ENCODE measurements around the gene CDK4.

CDK4 gene

DNA sequence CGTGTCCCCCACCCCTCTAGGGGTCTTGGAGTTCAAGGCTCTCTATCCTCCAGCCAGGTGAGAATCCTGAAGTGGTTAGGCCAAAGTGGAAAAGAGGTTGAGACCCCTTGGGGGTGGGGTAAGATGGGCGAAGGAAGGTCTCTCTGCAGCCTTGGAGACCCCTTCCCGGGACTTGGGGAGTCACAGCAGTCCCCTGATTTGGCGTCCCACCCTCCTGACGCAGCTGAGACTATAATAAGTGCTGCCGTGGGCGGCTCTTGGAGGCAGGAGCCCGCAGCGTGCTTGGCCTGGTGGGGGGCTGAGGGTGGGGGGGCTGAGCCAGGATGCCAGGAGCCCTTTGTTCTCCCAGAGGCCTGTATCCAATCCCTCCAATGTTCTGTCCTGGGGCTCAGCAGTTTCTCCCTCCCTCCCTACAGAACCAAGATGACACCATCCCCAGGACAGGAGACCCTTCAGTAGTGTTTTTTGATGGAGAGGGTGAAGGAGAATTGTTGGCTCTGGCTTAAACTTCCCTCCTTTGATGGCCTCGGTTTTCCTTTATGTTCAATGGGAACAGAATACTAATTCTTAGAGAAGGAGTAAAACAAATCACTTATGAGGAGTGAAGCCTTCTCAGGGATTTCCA lies 12.1 kb downstream of the CDK4 start:
- DNase-seq (ENCODE audit: low read depth, low spot score), result no peak

DNA sequence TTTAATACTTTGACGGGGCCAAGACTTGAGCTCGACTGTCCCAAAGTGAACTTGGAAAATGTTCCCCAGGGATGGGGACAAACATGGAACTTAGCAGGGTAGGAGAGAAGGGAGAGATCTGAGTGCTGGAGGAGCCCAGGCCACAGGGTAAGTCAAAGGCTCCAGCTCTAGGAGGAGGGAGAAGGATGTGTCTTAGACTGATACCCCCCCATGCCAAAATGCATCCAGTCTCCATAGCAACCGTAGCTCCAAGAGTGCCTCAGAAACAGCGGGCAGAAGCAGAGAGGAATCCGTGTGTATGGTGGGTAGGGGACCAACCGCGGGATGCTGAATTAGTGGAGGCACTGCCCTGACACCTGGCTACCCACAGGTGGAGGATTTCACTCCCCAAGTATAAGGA lies 12.7 kb downstream of the CDK4 start:
- no peak for DNase-seq (ENCODE audit: low read depth, low spot score)

DNA sequence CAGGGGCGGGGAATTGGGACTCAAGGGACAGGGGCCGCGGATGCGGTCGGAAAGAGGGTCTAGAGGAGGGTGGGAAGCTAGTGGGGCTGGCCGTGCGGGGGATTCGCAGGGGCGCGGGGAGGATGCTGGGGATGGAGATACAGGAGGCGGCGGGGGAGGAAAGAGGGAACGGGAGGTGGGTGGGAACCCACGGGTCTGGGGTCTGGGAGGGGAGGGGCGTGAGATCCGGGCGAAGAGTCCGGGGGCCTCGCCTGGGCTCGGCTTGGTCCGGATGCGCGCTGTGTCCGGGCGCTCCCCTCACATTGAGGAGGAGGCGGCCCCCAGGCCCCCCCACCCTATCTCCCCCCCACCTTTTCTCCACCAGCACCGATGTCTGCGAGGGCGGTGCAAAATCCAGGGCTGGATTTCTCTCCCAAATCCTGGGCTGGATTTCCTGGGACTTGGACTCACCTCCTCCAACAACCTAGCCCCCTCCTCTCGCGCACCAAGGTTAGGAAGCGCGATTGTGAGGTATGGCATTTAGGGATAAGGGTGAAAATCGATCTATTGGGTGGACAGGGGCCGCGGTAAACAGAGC lies 13.4 kb downstream of the CDK4 start, which contains the start of gene AGAP2:
Gene AGAP2, minus strand, starts transcription at position 82 of the 577 bp plus-strand sequence. CDS start 496 bp downstream, outside the sequence.
- DNase-seq (ENCODE audit: low read depth, low spot score), result no peak

DNA sequence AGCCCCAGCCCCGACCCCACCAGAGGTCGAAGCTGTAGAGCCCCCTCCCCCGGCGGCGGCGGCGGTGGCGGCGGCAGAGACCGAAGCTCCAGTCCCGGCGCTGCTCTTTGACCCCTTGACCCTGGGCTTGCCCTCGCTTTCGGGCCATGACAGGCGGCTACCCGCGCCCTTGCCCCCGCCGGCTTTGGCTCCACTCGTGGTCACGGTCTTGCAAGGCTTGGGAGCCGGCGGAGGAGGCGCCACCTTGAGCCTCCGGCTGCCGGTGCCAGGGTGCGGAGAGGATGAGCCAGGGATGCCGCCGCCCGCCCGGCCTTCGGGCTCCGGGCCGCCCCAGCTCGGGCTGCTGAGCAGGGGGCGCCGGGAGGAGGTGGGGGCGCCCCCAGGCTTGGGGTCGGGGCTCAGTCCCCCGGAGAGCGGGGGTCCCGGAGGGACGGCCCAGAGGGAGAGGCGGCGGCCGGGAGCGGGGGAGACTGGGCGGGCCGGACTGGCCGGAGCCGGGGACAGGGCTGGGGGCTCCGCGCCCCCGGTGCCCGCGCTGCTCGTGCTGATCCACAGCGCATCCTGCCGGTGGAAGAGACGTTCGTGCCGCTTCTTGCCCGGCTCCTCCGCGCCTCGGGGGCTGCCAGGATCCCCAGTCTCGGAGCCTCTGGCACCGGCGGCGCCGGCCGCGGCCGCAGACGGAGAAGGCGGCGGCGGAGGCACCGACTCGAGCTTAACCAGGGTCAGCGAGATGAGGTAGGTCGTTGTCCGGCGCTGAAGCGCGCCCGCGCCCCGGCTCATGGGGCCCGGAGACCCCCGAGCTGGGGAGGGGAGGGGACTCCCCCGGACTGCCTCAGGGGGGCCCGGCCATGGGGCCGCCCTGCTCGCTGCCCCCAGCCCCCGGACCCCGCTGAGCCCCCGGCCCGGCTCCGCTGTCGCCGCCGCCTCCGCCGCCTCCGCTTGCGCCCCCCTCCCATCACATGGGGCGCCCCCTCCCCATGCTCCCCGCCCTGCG lies 14.3 kb downstream of the CDK4 start:
- no peak for DNase-seq (ENCODE audit: low read depth, low spot score)

DNA sequence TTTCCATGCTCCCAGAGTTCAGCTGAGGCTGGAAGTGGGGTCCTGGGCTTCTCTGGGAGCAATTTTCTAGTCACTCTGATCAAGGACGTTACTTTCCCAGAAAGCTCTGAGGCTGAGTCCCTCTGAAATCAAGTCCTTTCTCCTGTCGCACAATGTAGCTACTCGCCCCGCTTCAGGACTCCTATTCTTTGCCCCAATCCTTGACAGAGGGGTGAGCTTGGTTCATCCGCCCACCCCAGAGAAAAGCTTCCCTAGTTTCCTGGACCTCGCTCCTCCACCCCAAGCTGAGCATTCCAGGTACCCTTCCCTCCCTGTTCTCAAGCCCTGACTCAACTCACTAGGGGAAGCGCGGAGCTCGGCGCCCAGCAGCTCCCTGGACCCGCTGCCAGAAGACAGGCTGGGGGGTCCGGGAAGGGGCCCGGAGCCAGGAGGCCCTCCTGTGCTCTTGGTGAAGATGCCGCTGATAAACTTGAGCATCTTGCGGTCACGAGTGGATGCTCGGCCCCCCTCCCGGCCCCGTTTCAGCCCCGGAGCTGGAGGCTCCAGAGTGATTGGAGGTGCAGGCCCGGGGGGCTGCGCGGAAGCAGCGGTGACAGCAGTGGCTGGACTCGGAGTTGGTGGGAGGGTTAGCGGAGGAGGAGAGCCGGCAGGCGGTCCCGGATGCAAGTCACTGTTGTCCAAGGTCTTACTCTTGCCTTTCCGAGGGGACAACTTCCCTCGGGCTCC lies 15.2 kb downstream of the CDK4 start:
- DNase-seq (ENCODE audit: low read depth, low spot score), result no peak

DNA sequence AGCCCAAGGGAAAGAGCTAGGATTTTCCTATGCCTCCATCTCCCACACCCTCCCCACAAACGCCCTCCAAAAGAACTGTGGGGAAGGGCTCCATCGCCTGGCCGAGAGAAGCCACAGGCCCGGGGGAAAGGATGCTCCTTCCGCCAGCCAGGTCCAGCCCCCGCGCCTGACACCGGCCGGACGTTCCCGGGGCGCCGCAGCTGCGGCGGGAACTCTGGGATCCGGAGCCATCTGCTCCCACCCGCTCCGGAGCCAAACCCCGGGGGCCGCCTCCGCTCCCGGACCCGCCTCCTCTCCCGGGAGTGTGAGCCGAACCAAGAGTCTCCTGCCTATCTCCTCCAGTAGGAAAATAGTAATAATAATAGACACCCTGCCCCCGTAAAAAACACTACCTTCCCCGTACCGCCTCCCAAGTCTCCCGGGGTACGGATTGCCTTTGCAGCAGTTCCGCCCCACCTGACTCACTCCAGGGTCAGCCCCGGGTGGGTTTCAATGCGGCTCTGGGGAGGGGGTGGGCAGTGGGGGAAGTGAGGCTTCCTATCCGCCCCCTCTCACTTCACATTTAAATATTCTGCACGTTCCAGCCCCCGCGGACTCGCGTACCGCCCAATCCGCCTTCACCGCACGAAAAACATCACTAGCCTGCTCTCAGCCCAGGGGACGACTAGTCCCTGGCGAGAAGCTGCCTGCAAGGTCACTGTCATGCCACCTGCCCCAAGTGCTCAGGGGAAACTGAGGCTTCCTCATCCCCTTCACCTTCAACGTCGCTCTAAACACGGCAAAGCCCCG lies 16.0 kb downstream of the CDK4 start:
- no peak for DNase-seq (ENCODE audit: low read depth, low spot score)

DNA sequence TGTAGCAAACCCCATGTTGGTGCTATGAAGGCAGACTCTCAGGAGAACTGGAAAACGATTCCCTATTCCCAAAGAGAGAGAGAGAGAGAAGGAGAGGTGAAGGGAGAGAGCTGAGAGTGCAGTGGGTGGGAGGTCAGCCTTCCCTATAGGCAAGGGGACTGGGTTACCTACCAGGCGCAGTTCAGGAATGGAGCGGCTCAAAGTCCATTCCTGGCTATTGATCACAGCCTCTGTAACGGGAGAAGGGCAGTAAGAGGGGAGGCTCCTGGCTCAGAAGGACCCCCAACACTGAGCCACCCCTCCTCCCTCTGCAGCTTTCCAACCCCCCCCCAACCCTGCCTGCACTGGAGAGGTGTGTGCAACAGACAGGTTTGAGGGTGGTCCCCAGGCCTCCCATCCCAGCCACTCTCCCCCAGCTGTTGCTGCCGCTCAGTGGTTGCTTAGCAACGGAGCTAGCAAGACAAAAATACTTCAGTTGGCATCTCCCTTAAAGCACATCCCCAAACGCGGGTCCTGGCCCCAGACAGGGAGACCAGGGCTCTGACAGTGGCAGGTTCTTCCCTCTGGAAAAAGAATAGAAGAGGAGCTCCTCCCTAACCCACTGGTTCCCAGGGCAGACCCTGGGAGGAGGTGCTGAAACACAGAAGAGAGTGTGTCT lies 16.8 kb downstream of the CDK4 start:
- DNase-seq (ENCODE audit: low read depth, low spot score), result no peak

DNA sequence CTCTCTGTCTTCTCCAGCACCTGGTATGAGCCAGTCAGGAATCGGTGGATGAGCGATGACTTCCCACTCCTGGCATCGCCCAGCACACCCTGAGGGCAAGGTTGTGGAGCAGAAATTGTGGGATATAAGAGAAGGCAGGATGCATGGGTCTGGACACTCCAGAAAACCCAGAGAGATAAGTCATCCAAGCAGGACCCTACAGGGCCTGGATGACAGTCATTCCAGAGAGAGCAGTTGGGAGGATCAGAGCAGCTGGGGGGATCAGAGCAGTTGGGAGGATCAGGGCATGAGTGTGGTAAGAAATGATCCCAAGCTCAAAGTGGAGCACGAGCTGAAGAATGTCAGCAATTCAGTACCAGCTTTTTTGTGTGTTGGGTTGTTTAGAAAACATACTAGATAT lies 17.5 kb downstream of the CDK4 start:
- DNase-seq (ENCODE audit: low read depth, low spot score), result no peak

DNA sequence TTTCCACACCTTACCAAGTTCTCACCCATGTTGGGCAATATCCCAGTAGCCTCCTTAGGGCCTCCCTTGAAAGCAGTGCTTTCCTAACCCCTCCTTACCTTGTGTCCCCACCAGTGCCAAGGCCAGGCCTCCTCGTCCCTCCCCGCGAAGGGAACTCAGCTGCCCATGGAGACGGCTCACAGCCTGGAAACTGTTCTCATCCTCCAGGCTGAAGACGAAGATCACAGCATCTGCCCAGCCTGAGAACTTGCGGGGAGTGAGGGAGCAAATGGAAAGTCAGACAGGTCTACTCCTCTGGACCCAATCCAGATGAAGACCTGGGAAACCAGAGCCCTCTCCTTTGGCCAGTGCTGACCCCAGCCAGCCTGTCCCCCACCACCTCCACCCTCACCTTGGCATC lies 18.2 kb downstream of the CDK4 start:
- DNase-seq (ENCODE audit: low read depth, low spot score), result no peak

DNA sequence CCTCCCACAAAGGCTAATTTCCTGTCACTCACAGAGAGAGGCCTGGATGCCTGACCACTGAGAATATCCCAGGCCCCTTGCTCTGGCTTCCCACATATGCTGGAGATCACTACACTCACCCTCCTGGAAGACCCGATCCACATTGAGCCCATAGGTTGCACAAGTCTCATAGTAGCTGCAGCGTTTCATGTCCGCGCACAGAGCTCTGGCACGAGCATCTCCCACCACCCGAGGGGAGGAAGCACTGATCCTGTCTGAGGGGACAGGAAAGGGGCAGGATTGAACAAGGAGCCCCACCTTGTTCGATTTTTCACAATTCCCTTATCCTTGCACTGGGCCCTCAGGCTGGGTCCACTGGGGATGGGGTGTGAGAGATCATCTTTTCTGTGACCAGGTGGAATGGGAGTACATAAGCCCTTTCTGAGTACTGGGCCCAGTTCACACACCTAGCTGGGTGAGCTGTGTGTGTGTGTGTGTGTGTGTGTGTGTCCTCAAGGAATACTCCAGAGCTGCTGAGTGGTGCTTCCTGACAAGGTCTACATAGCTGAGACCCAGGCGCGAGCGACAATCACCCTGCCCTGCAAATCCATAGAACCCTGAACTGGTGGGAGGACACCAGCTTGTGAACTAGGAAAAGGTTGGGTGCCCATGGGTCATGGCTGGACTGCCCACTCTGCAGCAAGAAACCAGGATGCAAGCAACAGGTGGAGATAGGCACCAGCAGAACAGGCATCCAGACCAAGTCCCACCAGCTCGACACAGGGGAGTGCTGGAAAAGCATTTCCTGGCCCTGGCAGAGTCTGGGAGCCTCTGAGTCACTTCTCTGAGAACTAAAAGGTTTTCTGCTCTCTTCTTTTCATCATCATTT lies 19.1 kb downstream of the CDK4 start:
- DNase-seq (ENCODE audit: low read depth, low spot score), result no peak

DNA sequence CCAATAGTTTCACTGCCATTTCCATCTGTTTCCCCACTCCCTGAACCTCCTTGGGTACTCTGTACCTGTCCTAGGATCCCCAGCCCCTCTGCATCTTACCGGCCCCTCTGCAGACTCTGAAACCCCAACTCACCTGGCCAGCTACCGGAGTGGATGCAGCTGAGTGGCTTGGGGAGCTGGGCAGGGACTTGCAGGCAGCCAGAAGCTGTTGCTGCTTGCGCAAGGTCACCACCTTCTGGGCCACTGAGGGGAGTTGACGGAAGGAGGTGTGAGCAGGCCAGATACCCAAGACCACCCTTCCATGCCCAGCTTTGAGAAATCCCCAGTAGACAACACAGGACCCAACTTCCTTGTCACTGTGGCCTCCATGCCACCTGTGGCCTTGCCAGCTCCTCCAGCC lies 19.8 kb downstream of the CDK4 start:
- DNase-seq (ENCODE audit: low read depth, low spot score), result no peak

DNA sequence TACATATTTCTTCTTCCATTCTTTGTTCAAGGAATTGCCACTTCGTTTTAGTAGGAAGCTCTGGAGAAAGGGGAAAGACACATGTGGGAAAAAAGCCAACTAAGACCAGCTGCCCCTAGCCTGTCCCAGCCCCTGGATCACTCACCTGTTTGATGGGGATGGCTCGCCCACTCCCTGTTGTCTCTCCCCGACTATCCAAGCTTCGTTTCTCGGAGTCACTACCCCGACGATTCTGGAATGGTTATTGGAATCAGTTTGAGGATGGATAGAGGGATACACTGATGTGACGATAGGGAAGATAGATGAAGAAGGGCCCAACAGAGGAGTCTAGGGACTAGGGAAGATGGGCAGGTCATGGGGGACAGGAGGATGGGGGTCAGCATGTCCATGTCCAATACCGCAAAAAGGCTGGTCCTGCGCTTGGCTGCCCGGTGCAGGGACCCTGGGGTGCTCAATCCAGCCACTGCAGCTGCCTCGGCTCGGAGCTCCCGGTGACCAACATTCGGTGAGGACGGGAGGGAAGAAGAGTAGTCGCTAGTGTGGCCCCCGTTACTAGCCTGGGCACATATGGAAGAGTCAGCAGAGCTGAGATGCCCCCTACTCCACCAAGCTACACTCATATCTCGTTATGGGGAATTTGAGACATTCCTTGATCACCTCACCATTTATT lies 20.6 kb downstream of the CDK4 start:
- no peak for DNase-seq (ENCODE audit: low read depth, low spot score)

DNA sequence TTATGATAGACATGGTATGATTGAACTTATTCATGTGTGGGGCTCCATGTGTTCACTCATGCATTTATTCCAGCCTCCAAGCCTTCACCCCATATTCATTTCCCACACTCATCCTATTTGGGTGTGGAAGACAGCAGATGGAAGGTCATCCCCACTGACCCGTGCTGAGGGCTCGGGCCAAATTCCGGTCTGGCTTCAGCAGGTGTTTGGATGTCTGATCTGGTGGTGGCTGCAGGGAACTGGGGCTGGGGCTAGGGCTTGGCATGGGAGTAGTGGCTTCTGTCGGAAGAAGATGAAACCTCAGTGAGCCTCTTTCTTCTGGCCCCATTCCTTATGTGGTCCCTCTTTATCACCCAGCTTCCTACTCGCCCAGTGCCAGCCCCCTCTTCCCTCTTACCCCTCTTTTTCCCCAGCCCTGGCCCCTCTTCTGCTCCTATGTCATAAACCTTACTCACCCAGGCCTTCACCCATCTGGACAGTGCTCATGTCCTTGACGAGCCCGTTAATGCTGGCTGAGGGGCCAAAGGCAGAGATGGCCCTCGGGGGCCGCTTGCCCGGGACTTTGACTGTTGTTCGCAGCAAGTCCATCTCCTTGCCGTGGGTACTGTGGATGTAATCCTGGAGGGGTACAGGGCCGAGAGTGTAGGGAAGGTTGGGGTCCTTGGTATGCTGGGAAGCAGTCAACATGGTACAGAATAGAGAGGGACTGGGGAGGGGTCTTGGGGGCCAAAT lies 21.6 kb downstream of the CDK4 start:
- no peak for DNase-seq (ENCODE audit: low read depth, low spot score)

DNA sequence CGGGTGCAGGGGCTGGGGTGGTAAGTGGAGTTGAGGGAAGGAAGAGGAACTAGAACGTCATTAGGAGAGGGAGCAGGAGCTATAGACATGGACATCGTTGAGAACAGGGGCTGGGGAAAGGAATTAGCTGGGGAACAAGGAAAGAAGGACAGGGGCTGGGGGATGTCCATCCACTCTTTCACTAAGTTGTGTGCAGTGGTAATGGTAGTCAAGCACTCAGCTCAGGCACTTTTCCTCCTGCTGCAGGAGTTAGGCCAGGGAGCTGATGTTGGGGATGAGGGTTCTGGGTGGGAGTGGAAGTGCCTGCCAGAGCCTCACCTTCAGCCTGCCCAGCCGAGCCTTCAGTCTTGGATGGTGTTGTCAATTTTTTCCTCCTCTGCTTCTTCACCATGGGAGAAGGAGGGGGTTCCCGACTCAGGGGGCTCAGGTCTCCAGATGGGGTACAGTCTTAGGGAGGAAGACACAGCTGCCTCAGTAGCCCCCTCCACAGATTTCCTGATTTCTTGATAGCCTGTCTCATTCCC lies 22.7 kb downstream of the CDK4 start:
- DNase-seq (ENCODE audit: low read depth, low spot score), result no peak

DNA sequence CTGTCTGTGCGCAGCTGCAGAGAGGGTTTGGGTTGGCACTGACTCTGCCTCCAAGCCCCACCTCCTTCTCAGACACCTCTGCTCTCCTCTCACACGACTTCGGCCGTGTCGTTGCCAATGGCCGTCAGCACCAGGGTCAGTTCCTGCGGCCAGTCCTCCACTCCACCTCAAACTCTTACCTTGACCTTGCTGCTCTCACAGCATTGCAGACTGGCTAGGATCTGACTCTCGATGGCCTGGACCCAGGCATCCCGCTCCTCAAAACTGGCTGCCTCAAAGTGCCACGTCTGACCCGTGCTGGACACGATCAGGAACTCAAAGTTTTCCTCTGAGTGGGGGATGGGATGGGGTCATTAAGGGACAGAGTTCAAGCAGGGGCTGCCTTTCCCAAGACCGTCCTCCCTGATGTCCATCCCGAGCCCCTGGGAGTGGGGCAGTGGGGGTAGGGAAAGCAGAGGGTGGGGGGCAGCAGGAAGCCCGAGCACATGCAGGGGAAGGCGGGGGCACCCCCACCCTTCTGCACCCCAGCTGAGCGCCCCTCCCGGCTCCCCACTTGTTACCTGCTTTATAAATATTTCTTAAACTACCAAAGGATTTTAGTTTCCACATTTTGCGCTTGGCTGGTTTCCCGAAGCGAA lies 24.2 kb downstream of the CDK4 start:
- DNase-seq (ENCODE audit: low read depth, low spot score), result no peak

DNA sequence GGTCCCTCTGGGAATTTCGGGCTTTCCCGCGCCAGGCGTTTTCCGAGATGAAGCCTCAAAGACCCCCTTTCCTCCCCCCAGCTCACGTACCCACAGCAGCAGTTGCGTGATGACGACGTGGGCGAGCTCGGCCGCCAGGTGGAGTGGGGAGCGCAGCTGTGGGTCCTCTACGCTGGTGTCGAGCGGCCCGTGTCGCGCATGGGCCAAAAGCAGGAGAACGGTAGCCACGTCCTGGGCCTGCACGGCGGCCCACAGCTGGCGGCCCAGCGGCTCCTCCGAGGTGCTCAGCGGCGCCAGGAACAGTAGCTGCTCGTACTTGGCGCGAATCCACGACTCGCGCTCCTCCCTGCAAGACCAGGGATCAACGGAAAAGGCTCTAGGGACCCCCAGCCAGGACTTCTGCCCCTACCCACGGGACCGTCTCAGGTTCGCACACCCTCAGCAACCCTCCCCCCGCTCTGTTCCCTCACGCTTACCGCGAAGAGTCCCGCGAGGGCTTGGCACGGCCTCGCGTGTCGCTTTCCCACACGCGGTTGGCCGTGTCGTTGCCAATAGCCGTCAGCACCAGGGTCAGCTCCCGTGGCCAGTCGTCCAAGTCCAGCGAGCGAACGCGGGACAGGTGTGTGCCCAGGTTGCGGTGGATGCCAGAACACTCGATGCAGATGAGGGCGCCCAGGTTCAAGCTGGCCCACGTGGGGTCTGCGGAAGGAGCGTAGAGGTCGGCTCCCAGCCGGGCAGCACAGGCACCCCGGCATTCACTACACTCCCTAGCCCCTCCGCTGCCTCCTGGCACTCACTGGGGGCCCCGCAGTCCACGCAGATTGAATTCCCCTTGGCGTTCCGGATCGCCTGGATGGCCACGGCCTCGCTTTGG lies 25.0 kb downstream of the CDK4 start:
- DNase-seq (ENCODE audit: low read depth, low spot score), result no peak
